Rectal smooth muscle tissue (tissue), 1 donor: ENCODE measurements around the gene TBX5.

Experiments
- H3K27ac ChIP-seq: one replicate; pipeline ENCODE4 v1.7.0; 2013; ENCODE audit warnings: low read depth, low read length, inconsistent platforms
- H3K27me3 ChIP-seq: one replicate; pipeline ENCODE4 v1.7.0; 2013; ENCODE audit warnings: low read length; ENCODE audit not compliant: control insufficient read depth, insufficient read depth
- H3K36me3 ChIP-seq: one replicate; pipeline ENCODE4 v1.7.0; 2013; ENCODE audit warnings: low read length; ENCODE audit not compliant: control insufficient read depth, insufficient read depth
- H3K4me1 ChIP-seq: one replicate; pipeline ENCODE4 v1.7.0; 2013; ENCODE audit warnings: low read length; ENCODE audit not compliant: control insufficient read depth, insufficient read depth
- H3K4me3 ChIP-seq: one replicate; pipeline ENCODE4 v1.7.0; 2013; ENCODE audit warnings: low read length
- H3K9ac ChIP-seq: one replicate; pipeline ENCODE4 v1.7.0; 2013; ENCODE audit warnings: low read length

The TBX5 gene

GRCh38 chr12:114400925-114401324 lies 5.0 kb downstream of the TBX5 start:
- Histone ChIP-seq H3K4me3 (no peak overlapping the region), H3K27me3 (peaks cover 29% of the 10 kb centered on the region), H3K9ac (no peak overlapping the region), H3K27ac (no peak overlapping the region), H3K36me3 (no peaks in the 10 kb centered on the region), H3K4me1 (no peaks in the 10 kb centered on the region)

DNA sequence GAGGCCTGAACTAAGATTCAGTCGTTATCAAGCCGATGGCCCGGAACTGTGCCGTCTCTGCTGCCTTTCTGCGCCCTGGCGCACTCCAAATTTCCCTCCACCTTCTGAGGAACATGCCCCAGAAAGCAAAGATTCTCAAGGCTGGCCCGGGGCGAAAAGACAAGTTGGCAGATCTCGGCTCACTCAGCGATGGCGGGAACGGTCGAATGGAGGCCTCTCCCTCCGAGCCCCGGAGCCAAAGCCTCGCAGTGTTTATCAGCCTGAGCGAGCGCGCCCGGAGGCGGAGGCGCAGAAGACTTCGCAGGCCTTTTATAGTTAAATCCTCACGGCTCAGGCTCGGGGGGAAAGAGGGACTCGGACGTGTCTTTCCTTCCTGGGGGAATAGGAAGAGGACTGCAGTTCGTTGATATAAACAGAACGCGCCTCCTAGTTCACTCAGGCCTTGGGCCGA lies 5.6 kb downstream of the TBX5 start:
- H3K4me1 ChIP-seq: no peaks in the 10 kb centered on the region
- no peaks in the 10 kb centered on the region for H3K36me3 ChIP-seq
- H3K27me3 ChIP-seq: peaks cover 28% of the 10 kb centered on the region
- H3K27ac ChIP-seq: no peak overlapping the region
- H3K4me3 ChIP-seq: no peak overlapping the region
- H3K9ac ChIP-seq: no peak overlapping the region

DNA sequence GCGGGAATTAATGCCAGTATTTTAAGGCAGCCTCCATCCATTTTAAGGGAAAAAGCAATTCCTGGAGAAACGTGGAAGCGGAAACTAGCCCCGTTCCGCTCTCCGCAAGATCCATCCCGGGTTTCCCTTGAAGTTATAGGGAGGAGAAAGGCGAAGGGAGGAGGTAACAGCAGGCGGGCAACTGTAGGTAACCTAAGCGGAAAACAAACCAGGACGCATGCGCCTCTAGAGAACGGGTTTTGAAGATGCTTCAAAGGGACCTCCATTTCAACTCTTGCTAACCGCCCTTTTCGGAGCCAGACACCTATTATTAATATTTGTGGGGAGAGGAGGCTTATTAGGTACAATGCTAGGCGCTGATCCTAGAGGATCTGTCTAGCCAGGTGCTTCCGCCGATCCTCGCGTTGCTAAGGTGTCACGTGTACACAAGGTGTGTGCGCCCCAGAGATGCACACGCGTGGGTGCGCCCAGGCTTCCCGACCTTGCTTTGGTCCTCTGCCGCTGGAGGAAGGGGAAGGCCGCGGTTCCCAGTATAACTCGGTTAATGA lies 6.2 kb downstream of the TBX5 start:
- no peak overlapping the region for H3K27ac ChIP-seq
- H3K4me3 ChIP-seq: no peak overlapping the region
- H3K4me1 ChIP-seq: no peaks in the 10 kb centered on the region
- no peaks in the 10 kb centered on the region for H3K36me3 ChIP-seq
- H3K9ac ChIP-seq: no peak overlapping the region
- peaks cover 23% of the 10 kb centered on the region for H3K27me3 ChIP-seq

DNA sequence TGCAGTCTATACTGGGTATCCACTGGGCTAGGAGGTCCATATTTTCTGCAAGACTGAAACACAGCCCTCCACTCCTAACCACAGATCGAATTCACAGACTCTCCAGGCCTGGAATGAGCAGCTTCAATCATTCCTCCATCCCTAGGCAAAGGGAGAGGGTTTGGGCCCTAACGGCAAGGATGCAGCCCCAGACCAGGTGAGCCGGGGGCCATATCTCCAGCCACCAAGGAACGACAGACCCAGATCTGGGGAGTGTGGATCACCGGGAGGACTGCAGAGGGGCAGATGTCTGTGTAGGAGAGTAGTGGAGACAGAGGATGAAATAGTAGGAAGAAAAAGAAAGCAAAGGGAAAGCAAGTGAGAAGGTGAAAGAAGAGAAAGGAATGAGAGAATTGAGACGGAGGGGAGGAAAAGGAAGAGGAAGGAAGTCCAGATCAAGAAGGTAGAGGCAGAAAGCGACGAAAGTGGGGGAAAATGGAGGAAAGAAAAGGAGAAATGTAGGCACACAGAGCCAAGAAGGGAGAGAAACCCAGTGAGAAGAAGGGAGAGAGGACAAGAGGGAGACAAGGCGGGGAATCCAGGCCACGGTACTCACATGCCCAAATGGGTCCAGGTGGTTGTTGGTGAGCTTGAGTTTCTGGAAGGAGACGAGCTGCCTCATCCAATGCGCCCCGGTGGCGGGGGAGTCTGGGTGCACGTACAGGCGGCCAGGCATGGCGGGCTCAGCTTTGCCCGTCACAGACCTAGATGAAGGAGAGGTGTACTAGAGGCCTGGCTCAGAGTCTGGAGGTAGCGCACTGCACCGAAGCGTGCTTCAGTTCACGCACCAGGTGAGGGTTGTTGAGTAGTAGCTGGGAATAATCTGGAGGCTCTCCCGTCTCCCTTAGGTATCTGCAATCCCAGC lies 7.7 kb downstream of the TBX5 start:
- H3K36me3 ChIP-seq: no peaks in the 10 kb centered on the region
- H3K27ac ChIP-seq: no peak overlapping the region
- no peak overlapping the region for H3K4me3 ChIP-seq
- no peaks in the 10 kb centered on the region for H3K4me1 ChIP-seq
- H3K9ac ChIP-seq: no peak overlapping the region
- H3K27me3 ChIP-seq: peaks cover 21% of the 10 kb centered on the region

- Histone ChIP-seq H3K4me3 (no peak overlapping the region), H3K9ac (no peak overlapping the region), H3K36me3 (no peaks in the 10 kb centered on the region), H3K4me1 (no peaks in the 10 kb centered on the region), H3K27ac (no peak overlapping the region), H3K27me3 (peaks cover 21% of the 10 kb centered on the region)
Measured at GRCh38 chr12:114396869-114397719, 8.8 kb downstream of the TBX5 start.

DNA sequence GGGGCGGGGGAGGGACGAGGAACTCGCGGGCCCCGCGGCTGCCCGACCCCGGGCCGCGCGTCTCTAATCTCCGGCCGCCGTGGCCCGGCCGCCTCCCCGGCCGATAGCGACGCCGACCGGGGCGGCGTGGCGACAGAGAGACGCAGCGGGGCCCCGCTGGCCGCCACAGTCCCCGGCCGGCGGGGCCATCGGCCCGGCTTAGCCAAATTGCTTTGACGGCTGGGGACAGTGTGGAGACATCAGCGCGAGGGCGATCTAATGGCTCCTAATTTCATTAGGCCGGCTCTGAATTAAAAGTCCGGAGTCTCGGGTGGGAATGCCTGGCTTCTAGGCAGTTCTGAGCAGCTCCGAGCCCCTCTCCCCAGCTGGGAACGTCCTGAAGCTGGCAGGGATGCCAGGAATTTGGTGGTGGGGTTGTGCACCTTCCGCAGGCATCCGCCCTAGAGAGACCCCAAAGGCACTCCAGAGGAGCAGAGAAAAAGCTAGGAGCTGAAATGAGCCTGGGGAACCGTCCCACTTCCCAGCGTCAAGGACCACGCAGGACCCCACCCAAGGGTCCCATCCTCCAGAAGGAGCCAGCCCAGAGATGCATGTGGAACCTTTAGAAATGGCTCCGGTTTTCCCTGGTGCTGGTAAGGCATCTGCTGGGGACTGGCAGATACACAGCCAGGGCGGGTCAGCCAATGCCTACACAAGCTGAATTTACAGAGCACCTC lies 9.6 kb downstream of the TBX5 start:
- Histone ChIP-seq H3K36me3 (no peaks in the 10 kb centered on the region), H3K27me3 (peaks cover 14% of the 10 kb centered on the region), H3K9ac (no peak overlapping the region), H3K27ac (no peak overlapping the region), H3K4me1 (no peaks in the 10 kb centered on the region), H3K4me3 (no peak overlapping the region)

DNA sequence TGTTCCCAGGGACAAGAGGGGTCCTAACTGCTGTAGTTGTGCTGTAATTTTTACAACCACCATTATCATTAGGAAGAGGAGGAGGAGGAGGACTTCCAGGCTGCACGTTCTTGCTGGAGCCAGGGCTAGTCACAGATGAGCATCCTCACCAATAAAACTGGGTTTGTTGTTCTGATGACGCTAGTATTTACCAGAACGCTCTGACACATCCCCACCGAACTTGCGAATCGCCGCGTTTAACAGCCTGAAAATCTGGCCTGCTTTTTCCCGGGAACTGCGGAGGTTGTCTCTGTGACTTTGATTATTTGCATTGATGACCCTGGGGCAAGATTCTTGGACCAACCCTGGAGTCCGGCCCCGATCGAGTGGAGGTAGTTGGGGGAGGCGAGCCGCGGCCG lies 10.2 kb downstream of the TBX5 start:
- Histone ChIP-seq H3K36me3 (no peaks in the 10 kb centered on the region), H3K4me1 (no peaks in the 10 kb centered on the region), H3K27ac (no peak overlapping the region), H3K4me3 (no peak overlapping the region), H3K27me3 (peaks cover 14% of the 10 kb centered on the region), H3K9ac (no peak overlapping the region)

GRCh38 chr12:114395233-114395632 lies 10.7 kb downstream of the TBX5 start:
- H3K9ac ChIP-seq: no peak overlapping the region
- H3K27me3 ChIP-seq: peaks cover 14% of the 10 kb centered on the region
- no peak overlapping the region for H3K27ac ChIP-seq
- no peaks in the 10 kb centered on the region for H3K36me3 ChIP-seq
- no peaks in the 10 kb centered on the region for H3K4me1 ChIP-seq
- H3K4me3 ChIP-seq: no peak overlapping the region

- Histone ChIP-seq H3K4me3 (no peak overlapping the region), H3K27me3 (peaks cover 11% of the 10 kb centered on the region), H3K9ac (no peak overlapping the region), H3K4me1 (no peaks in the 10 kb centered on the region), H3K36me3 (no peaks in the 10 kb centered on the region), H3K27ac (no peak overlapping the region)
Measured at GRCh38 chr12:114393569-114393968, 12.4 kb downstream of the TBX5 start.

- H3K36me3 ChIP-seq: no peaks in the 10 kb centered on the region
- no peak overlapping the region for H3K4me3 ChIP-seq
- H3K4me1 ChIP-seq: no peaks in the 10 kb centered on the region
- no peak overlapping the region for H3K27ac ChIP-seq
- no peak overlapping the region for H3K9ac ChIP-seq
- peaks cover 9% of the 10 kb centered on the region for H3K27me3 ChIP-seq
Measured at GRCh38 chr12:114392909-114393308, 13.0 kb downstream of the TBX5 start.

DNA sequence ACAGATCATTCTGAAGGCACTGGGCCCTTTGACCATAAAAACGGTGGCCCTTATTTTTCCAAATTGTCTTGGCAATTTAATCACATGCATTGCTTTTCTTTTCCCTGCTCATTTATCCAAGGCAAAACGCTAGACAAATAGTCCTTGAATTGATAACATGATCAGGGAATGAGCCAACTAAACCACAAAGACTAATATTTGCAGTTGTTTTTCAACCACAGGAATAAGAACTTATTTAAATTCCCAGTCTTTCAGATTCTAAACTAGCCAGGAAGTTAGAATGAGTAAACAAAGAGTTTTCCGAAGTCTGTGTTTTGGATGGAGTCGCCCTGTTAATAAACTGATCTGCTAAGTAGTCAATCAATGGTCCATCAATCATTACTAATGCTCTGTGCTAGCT lies 14.9 kb downstream of the TBX5 start:
- Histone ChIP-seq H3K4me3 (no peak overlapping the region), H3K27ac (no peak overlapping the region), H3K4me1 (no peaks in the 10 kb centered on the region), H3K9ac (no peak overlapping the region), H3K27me3 (peaks cover 6% of the 10 kb centered on the region), H3K36me3 (no peaks in the 10 kb centered on the region)

DNA sequence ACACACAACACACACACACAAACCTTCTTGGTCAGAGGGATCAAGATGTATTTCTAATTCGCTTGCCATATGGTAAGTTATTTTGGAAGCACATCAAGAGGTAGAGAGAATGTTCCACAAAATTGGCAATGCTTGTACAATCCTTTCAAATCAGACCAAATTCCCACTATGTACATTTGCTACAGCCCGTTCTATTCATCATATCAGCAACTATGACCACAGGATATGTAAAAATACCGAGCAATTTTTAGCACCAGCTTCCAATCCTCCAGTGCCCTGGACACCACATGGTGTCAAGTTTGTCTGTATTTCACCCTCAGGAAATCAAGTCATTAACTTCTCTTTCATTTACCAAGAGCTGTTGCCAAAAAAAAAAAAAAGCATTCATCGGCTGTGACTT lies 21.2 kb downstream of the TBX5 start:
- Histone ChIP-seq H3K4me3 (no peak overlapping the region), H3K27ac (no peak overlapping the region), H3K27me3 (peaks cover 2% of the 10 kb centered on the region), H3K4me1 (no peaks in the 10 kb centered on the region), H3K9ac (no peak overlapping the region), H3K36me3 (no peaks in the 10 kb centered on the region)
